Fibroblast of the aortic adventitia (primary cell): Measurements from ENCODE around the gene HOXA5. TPM values are rescaled to one million over a fixed set of nuclear protein-coding genes. Genes with fewer than 3 reads are reported as not detected.

ENCODE experiments used
- DNase-seq: peaks from one replicate; pipeline ENCODE4 v3.0.0-alpha.2; 2010; ENCODE audit warnings: low read depth
- H3K4me3 ChIP-seq: 2 replicates; pipeline ENCODE4 v1.5.1; 2011; ENCODE audit warnings: low read depth, mild to moderate bottlenecking, control low read depth, low read length, moderate library complexity
- total RNA-seq: library from RNA; depleted of rRNA; stranded (reverse); fragments of >200 nt; gene quantifications from 2 replicates; pipeline ENCODE4 v1.2.3, GENCODE V29; 2012; ENCODE audit warnings: low replicate concordance
- TF ChIP-seq, protein P1 (sequence below): IDR thresholded peaks from 2 replicates; pipeline ENCODE4 v1.5.1; 2011; ENCODE audit warnings: mild to moderate bottlenecking, low read length, control low read depth, inconsistent platforms; ENCODE audit not compliant: insufficient read depth

Gene HOXA5
- total RNA-seq, 1 donor = 0.72 TPM

DNA sequence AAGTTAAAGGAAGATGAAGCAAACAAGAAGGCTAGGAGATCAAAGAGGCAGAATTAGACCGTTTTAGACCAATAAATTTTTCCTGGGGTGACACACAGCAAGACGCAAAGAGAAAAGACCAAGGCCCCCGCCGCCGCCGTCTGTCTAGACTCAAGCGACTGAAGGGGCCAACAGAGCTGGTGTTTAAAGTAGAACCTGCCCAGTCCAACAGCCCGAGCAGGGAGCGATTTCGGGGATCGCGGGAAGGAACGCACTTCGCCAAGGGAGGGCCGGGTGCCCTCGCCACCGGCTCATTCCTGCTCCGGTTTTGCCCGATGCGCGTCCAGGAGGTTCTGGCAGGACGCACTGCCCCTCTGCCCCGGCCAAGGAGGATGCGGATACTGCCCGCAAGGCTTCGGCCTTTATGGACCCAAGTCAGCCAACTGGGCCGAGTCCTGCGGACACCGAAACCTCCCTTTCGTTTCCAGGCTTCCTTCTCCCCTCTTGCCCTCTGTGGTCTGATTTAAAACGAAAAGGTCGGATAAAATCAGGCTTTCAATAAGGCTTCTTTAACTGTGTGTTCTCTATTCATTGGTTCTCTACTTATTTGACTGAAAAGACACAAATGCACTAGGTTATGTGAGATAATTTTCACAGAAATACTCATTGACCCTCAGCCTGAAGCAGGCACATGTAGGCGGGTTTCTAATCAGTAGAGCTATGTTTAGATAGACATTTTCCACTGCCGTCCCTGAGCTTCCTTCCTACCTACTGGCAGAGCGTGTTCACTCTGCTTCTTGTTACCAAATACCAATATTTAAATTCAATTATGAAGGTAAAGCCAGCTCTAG is 15.2 kb upstream of the HOXA5 start:
- DNase-seq = no peak
- TF ChIP-seq, protein P1, sequence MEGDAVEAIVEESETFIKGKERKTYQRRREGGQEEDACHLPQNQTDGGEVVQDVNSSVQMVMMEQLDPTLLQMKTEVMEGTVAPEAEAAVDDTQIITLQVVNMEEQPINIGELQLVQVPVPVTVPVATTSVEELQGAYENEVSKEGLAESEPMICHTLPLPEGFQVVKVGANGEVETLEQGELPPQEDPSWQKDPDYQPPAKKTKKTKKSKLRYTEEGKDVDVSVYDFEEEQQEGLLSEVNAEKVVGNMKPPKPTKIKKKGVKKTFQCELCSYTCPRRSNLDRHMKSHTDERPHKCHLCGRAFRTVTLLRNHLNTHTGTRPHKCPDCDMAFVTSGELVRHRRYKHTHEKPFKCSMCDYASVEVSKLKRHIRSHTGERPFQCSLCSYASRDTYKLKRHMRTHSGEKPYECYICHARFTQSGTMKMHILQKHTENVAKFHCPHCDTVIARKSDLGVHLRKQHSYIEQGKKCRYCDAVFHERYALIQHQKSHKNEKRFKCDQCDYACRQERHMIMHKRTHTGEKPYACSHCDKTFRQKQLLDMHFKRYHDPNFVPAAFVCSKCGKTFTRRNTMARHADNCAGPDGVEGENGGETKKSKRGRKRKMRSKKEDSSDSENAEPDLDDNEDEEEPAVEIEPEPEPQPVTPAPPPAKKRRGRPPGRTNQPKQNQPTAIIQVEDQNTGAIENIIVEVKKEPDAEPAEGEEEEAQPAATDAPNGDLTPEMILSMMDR = no peak
- no peak overlapping the region for H3K4me3 ChIP-seq

DNA sequence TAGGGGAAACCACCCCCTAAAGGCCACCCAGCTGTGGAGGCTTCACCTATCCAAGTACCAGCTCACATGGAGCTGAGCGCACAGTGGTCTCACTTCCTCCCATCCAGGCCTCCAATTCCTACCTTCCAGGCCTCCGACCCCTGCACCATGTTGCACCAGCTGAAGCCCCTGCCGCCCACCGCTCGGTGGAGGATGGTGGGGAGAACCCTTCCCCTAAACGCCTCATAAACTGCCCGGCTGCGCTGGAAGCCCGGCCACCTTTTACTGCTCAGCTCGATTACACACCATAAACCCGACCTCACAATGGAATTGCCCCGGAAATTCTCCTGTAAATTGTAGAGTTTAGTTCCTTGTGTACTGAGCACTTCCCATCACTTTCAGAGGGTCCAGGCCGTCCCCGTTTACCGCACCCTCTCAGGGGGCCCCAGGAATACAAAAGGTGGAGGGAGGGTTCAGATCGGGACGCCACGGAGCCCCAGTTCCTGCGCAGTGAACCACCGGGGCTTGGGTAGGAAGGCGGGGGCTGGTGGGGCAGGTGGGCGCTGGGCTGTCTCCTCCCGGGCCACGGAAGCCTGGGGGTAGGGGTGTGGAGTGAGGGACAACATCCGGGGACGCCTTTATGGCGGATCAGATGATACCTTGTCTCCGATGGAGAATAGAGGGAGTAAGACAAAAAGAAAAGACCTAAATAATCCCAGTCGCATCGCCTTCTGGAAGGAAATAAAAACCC is 14.4 kb upstream of the HOXA5 start:
- H3K4me3 ChIP-seq = no peak overlapping the region
- no peak for DNase-seq
- TF ChIP-seq, protein P1 = no peak

DNA sequence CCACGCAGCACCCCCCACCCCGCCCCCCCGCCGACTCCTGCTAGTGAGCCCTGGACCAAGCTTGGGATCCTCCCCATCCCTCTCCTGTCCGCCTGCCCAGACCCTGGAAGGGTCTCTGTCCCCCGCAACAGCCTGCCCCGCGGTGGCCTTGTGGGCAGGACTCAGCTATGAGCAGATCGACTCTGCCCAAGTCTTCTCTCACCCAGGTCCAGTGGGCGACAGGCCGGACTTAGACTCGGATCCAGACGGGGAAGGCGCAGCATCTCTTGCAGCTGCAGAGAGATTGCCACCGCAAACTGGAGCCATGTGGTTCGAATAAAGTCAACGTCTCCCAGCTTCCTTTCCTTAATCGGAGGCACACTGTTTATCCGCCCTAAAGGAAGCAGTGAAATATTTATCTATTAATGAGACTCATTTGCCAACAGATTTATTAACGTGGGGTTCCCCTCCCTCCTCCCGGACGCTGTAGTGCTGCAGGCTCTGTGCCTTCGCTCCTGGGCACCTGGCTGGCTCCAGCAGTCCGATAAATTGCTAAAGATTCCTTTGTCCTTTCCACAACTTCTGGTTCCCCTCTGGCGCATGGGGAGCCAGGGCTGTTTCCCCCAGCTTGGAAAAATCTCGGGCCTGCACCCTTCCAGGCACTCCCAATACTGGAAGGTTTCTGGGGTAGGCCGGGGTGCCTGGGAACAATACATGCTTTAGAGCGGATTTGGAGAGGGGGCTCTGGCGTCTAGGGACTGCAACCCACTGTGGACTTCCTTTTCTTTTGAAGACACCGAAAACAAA is 13.6 kb upstream of the HOXA5 start:
- DNase-seq = no peak
- TF ChIP-seq, protein P1 = no peak

DNA sequence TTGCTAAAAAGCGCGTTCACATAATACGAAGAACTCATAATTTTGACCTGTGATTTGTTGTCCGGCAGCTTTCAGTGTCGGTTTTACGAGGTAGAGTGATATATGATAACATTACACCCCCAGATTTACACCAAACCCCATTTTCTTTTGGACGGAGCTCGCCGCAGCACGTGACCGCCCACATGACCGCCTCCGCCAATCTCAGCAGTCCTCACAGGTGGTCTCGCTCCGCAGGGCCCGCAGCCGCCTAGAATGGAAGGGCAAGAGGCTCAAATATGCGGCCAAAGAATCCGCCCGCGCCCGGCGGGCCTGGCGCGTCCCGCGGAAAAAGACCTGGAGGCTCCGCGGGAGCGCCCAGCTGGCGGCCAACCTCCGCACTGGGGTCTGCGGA is 13.0 kb upstream of the HOXA5 start, which contains the start of gene HOXA7:
Gene HOXA7, minus strand, starts transcription at position 168 of the 391 bp plus-strand sequence. Its CDS starts 130 bp downstream, at position 38.
- TF ChIP-seq, protein P1 = no peak
- DNase-seq = no peak
- H3K4me3 ChIP-seq = no peak within 1 kb of the TSS

More for the DNA sequence above, 13.6 kb upstream of the HOXA5 start:
- no peak overlapping the region for H3K4me3 ChIP-seq

DNA sequence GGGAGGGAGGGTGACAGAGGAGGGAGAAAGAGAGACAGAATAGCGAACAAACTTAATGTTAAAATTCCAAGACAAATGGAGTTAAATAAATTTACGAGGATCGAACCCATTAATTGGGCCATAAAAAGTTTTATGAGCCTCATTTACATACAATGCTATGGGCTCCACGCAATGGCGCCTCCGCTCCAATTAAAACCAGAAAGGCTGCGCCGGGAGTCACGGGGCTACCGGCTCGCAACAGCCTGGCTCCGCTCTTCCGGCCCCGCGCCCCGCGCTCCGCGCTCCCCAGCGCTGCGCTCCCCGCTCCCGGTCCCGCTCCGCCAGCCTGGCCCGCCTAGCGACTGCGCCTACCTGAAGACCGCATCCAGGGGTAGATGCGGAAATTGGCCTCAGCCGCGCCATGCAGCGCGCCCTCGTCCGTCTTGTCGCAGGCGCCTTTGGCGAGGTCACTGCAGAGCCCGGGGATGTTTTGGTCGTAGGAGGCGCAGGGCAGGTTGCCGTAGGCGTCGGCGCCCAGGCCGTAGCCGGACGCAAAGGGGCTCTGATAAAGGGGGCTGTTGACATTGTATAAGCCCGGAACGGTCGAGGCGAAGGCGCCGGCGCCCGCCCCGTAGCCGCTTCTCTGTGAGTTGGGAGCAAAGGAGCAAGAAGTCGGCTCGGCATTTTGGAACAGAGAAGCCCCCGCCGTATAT is 12.5 kb upstream of the HOXA5 start:
- no peak for DNase-seq
- TF ChIP-seq, protein P1 = no peak
- H3K4me3 ChIP-seq = no peak overlapping the region
